ENCODE measurements around the gene SLC46A3. TPM values are rescaled to one million over a fixed set of nuclear protein-coding genes. Genes with fewer than 3 reads are reported as not detected.

The SLC46A3 gene
- total and polyA plus RNA-seq, 7 donors = 2.9 to 12.7 (median 5.8) TPM

GRCh38 chr13:28658539-28658795 is 60.3 kb downstream of the SLC46A3 start:
- no peak for DNase-seq
- intact Hi-C loops (cut with DNase I) = loop anchor here (2.0 to 5.0 kb wide), 2 partner anchors 59 to 60 kb away; partner anchors contain the start of gene SLC46A3 (in 2 of the 2)
- 0 to 1% (median 0%) methylated on average over 8 of the region's 8 CpGs for WGBS, 3 donors
- TF ChIP-seq, protein P1, sequence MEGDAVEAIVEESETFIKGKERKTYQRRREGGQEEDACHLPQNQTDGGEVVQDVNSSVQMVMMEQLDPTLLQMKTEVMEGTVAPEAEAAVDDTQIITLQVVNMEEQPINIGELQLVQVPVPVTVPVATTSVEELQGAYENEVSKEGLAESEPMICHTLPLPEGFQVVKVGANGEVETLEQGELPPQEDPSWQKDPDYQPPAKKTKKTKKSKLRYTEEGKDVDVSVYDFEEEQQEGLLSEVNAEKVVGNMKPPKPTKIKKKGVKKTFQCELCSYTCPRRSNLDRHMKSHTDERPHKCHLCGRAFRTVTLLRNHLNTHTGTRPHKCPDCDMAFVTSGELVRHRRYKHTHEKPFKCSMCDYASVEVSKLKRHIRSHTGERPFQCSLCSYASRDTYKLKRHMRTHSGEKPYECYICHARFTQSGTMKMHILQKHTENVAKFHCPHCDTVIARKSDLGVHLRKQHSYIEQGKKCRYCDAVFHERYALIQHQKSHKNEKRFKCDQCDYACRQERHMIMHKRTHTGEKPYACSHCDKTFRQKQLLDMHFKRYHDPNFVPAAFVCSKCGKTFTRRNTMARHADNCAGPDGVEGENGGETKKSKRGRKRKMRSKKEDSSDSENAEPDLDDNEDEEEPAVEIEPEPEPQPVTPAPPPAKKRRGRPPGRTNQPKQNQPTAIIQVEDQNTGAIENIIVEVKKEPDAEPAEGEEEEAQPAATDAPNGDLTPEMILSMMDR (IDR thresholded peaks at IDR 0.05) = no peak
- peak in 3 of 4 donors; percentile 26 to 42 (median 36) for ATAC-seq
- Histone ChIP-seq H3K9me3 (no peaks in the 10 kb centered on the region), H3K4me1 (peaks cover 37% of the 10 kb centered on the region), H3K4me3 (peak overlapping the region; percentile 92), H3K27me3 (ENCODE audit: insufficient read depth in 3 of 3, low read length in 2 of 3) (no peaks in the 10 kb centered on the region), H3K36me3 (ENCODE audit: insufficient read depth in 1 of 2, low read depth in 1 of 2) (peaks cover 6 to 22% of the 10 kb centered on the region in 2 donors), H3K27ac (peak overlapping the region; percentile 95)

DNA sequence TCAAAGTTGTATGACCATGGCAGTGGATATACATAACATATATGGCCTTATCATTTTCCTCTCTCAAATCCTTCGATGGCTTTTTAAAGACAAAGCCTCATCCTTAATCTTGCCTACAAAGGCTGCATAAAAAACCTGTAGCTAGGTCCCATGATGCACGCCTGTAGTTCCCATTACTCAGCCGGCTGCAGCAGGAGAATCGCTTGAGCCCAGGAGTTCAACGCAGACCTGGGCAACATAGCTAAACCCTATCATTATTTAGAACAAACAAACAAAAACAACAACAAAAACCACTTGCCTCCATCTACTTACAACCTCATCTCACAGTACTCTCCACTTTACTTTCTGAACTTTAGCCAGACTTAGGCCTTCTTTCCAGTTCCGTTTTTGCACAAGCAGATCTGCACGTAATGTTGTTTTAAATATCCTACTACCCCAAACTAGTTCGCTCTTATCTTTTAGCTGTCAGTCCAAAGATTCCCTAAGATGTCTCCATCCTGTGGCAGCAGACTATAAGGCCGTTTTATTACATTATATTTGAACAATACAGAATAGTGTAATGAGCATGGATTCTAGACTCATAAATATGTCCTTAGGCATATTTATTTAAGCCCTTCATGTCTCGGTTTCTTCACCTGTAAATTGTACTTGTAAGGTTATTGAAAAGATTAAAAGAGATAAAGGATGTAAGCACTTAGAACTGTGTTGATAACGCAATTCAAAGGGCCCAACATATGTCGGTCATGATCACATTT is 60.8 kb downstream of the SLC46A3 start:
- Histone ChIP-seq H3K27me3 (ENCODE audit: insufficient read depth in 3 of 3, low read length in 2 of 3) (no peaks in the 10 kb centered on the region), H3K4me3 (peak overlapping the region; percentile 92), H3K27ac (peak overlapping the region; percentile 95), H3K4me1 (peaks cover 37% of the 10 kb centered on the region), H3K36me3 (ENCODE audit: insufficient read depth in 1 of 2, low read depth in 1 of 2) (peaks cover 6 to 17% of the 10 kb centered on the region in 2 donors), H3K9me3 (no peaks in the 10 kb centered on the region)
- TF ChIP-seq, protein P1 (IDR thresholded peaks at IDR 0.05) = no peak
- WGBS, 3 donors = 20 to 26% (median 24%) methylated on average over 12 of the region's 12 CpGs
- DNase-seq = no peak
- ATAC-seq = peak in 1 of 4 donors; percentile 14
- intact Hi-C loops (cut with DNase I) = loop anchor here (2.0 to 5.0 kb wide), 2 partner anchors 59 to 61 kb away; partner anchors contain the start of gene SLC46A3 (in 2 of the 2)

- WGBS, 3 donors = 65 to 87% (median 80%) methylated on average over 3 of the region's 3 CpGs
- H3K27ac ChIP-seq = no peak overlapping the region
- ATAC-seq (no peak), DNase-seq (no peak)
- H3K27me3 ChIP-seq (ENCODE audit: insufficient read depth in 3 of 3, low read length in 2 of 3) = no peaks in the 10 kb centered on the region
- no peak overlapping the region for H3K4me3 ChIP-seq
- H3K4me1 ChIP-seq = peaks cover 22% of the 10 kb centered on the region
- intact Hi-C loops (cut with DNase I) = loop anchor here in 1 of 2 donors (5.0 kb wide), 1 partner anchor 62 kb away; the partner anchor contains the start of gene SLC46A3
- H3K9me3 ChIP-seq = no peaks in the 10 kb centered on the region
- TF ChIP-seq, protein P1 (IDR thresholded peaks at IDR 0.05) = no peak
- H3K36me3 ChIP-seq (ENCODE audit: insufficient read depth in 1 of 2, low read depth in 1 of 2) = peaks cover 0 to 2% of the 10 kb centered on the region in 2 donors
These were observed 63.2 kb downstream of the SLC46A3 start for GRCh38 chr13:28655561-28655960.

GRCh38 chr13:28654276-28654675 is 64.5 kb downstream of the SLC46A3 start:
- no peak overlapping the region for H3K27ac ChIP-seq
- TF ChIP-seq, protein P1 (IDR thresholded peaks at IDR 0.05) = no peak
- no peaks in the 10 kb centered on the region for H3K9me3 ChIP-seq
- no peak overlapping the region for H3K4me3 ChIP-seq
- DNase-seq (no peak), ATAC-seq (no peak)
- 88 to 100% (median 100%) methylated on average over 1 of the region's 1 CpG for WGBS, 3 donors
- no peaks in the 10 kb centered on the region for H3K27me3 ChIP-seq (ENCODE audit: insufficient read depth in 3 of 3, low read length in 2 of 3)
- no peaks in the 10 kb centered on the region for H3K36me3 ChIP-seq (ENCODE audit: insufficient read depth in 1 of 2, low read depth in 1 of 2)
- intact Hi-C loops (cut with DNase I) = no loop called here
- H3K4me1 ChIP-seq = peaks cover 16% of the 10 kb centered on the region

Measured in psoas muscle (tissue), 8 donors.